Measurements from ENCODE around the gene KPNA6.

The KPNA6 gene

DNA sequence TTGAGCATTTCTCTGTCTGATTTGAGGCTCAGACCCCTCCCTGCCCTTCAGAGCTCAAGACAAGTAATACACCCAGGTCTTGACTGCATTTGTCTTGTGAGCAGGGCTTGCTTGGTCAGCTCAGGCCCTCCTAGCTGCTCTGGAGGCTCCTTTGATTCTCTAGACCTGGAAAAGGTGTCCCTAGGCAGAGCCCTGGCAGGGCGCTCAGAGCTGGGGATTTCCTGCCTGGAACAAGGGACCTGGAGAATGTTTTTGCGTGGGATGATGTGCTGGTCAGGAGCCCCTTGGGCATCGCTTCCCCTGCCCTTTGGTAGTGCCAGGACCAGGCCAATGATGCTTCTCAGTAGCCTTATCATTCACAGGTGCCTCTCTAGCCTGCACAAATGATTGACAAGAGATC is 87.7 kb downstream of the KPNA6 start:
- H3K9me3 Mint-ChIP-seq: no peaks in the 10 kb centered on the region
- ATAC-seq (replicated peaks) (no peak), DNase-seq (no peak)
- H3K27me3 Mint-ChIP-seq: no peaks in the 10 kb centered on the region
- H3K36me3 Mint-ChIP-seq (ENCODE audit: insufficient read depth): peaks cover 44% of the 10 kb centered on the region
- no peak overlapping the region for H3K27ac Mint-ChIP-seq
- H3K4me1 Mint-ChIP-seq (ENCODE audit: low read depth in 2 of 2): peaks cover 38 to 44% of the 10 kb centered on the region in 2 donors
- H3K4me3 Mint-ChIP-seq: peak overlapping the region; percentile 55 to 62

DNA sequence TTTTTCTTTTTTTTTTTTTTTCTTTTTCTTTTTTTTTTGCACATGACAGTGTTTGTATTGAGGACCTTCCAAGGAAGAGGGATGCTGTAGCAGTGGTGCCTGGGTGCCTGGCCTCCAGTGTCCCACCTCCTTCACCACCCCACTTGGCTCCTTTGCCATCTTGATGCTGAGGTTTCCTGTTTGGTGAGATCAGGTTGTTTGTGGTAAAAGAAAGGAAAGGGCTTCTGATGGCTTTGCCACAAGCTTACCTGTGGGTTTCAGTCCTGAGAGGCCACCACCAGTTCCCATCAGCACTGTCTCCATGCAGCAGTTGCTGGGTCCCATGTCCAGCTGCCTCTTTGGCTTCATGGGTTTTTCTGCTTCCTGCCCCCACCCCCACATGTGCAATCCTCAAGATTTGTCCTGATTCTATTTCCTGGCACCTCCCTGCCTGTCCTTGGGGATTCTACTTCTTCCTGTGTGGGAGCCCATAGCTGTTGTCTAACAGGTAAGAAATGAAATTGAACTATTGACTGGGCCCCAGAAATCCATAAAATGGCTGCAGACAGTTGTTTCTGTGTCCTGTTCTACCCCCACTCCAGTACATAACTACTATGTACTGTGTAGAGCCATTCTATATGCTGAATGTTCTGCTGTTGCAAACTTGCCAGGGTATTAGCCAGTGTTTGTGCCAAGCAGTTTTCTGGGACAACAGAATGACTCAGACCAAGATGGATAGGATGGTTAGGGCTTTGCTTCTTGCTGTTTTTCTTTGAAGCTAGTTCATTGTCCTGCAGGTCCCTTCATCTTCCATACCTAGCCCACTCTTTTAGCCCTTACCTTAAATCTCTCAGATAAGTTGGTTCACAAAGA is 88.3 kb downstream of the KPNA6 start:
- H3K27ac Mint-ChIP-seq: peak overlapping the region; percentile 81 to 94
- DNase-seq (peak in 1 of 3 experiments; percentile 11), ATAC-seq (replicated peaks) (peak; percentile 51)
- peak overlapping the region; percentile 55 to 62 for H3K4me3 Mint-ChIP-seq
- H3K4me1 Mint-ChIP-seq (ENCODE audit: low read depth in 2 of 2): peaks cover 38 to 46% of the 10 kb centered on the region in 2 donors
- no peaks in the 10 kb centered on the region for H3K27me3 Mint-ChIP-seq
- no peaks in the 10 kb centered on the region for H3K9me3 Mint-ChIP-seq
- peaks cover 41% of the 10 kb centered on the region for H3K36me3 Mint-ChIP-seq (ENCODE audit: insufficient read depth)

DNA sequence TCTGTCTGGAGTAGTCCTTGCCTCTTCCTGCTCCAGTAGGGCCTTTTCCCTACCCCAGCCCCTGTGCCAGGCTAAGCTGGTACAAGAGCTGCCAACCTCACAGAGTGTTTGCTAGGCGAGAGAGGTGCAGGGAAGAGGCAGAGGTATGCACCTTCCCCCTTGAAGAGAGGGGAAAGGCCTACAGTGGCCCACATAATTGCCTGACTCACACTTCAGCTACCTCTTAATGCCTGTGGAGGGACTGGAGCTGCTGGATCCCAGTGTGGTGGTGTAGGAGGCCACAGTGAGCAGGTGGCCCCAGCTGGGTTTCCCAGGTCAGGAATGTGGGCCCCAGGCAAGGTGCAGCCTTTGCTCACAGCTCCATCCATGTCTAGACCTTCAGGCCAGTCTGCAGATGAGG is 89.2 kb downstream of the KPNA6 start:
- H3K27ac Mint-ChIP-seq: peak overlapping the region in 1 of 2 donors; percentile 82
- H3K4me1 Mint-ChIP-seq (ENCODE audit: low read depth in 2 of 2): peaks cover 47 to 51% of the 10 kb centered on the region in 2 donors
- peaks cover 41% of the 10 kb centered on the region for H3K36me3 Mint-ChIP-seq (ENCODE audit: insufficient read depth)
- no peak overlapping the region for H3K4me3 Mint-ChIP-seq
- no peaks in the 10 kb centered on the region for H3K9me3 Mint-ChIP-seq
- ATAC-seq (replicated peaks) (no peak), DNase-seq (no peak)
- no peaks in the 10 kb centered on the region for H3K27me3 Mint-ChIP-seq

DNA sequence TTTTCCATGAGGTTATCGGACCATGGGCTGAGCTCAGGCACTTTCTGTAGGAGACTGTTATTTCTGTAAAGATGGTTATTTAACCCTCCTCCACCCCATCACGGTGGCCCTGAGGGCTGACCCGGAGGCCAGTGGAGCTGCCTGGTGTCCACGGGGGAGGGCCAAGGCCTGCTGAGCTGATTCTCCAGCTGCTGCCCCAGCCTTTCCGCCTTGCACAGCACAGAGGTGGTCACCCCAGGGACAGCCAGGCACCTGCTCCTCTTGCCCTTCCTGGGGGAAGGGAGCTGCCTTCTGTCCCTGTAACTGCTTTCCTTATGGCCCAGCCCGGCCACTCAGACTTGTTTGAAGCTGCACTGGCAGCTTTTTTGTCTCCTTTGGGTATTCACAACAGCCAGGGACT is 90.0 kb downstream of the KPNA6 start:
- no peak overlapping the region for H3K4me3 Mint-ChIP-seq
- no peaks in the 10 kb centered on the region for H3K27me3 Mint-ChIP-seq
- H3K9me3 Mint-ChIP-seq: no peaks in the 10 kb centered on the region
- H3K27ac Mint-ChIP-seq: peak overlapping the region in 1 of 2 donors; percentile 52
- ATAC-seq (replicated peaks) (no peak), DNase-seq (no peak)
- peaks cover 52 to 57% of the 10 kb centered on the region in 2 donors for H3K4me1 Mint-ChIP-seq (ENCODE audit: low read depth in 2 of 2)
- peaks cover 37% of the 10 kb centered on the region for H3K36me3 Mint-ChIP-seq (ENCODE audit: insufficient read depth)

DNA sequence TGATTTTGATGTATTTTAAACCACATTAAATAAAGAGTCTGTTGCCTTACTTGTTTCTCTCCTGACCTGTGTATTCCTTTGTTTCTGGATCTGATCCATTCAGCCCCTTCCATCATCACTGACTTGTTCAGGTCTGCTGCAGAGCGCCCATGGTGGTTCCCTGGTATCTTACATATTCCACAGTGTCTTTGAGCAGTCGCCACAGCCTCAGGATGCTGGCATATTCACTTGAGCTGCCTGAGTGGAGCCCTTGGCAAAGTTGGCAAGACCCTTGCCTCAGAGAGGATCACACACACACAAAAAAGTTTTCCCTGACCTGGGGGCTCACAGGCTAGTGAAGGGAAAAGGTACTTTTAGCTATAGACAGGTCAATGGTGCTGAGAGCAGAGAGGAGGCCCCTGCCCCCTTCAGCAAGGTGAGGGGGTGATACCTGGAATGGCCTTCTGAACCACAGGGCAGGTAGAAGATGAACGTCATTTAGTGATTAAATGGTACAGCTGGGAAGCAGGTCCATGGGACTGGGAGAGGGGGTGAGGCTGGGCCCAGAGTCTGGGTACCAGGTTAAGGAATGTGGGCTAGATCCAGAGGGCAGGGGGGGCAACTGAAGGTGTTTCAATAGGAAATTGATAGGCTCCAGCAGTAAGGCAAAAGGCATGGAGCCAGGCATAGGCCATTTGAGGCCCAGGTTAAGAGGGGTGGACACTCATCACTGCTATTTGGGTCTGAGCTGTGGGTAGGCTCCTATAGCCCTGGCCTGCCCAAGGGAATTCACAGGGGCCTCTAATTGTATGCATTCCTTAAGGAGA is 90.6 kb downstream of the KPNA6 start:
- Mint-ChIP-seq H3K27me3 (no peaks in the 10 kb centered on the region), H3K4me3 (peak overlapping the region in 1 of 2 donors; percentile 43), H3K9me3 (no peaks in the 10 kb centered on the region), H3K4me1 (ENCODE audit: low read depth in 2 of 2) (peaks cover 53 to 57% of the 10 kb centered on the region in 2 donors), H3K27ac (peak overlapping the region in 1 of 2 donors; percentile 52), H3K36me3 (ENCODE audit: insufficient read depth) (peaks cover 34% of the 10 kb centered on the region)
- ATAC-seq (replicated peaks): no peak
- no peak for DNase-seq

DNA sequence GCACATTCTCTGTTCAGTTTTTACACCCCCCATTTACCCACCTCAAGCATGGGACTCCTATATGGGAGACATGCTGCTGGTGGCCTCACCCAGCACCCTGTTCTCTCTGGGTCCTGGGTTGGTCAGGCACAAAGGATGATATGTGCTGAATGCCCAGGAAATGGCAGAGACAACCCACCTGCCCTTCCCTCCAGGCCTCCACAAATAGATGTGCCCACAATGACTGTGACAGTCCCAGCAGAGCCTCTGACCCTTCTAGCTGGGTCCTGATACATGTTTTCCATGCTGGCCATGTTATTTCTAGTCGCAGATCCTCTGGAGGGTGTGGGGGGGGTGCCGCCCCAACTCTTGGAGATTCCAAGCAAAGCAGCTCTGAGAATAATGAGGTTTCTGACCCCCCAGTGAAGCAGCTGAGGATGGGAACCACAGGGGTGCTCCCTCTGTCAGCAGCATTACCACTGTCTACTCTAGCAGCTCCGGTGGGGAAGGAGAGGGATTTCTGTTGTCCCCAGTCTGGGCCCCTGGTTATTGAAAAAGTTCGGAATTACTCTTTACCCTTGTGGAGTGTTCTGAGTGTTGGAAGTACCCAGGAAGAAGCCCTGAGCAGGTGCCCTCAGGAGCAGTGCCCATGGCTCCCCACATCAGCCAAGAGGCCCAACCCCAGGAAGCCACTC is 91.3 kb downstream of the KPNA6 start:
- Mint-ChIP-seq H3K4me1 (ENCODE audit: low read depth in 2 of 2) (peaks cover 55 to 60% of the 10 kb centered on the region in 2 donors), H3K4me3 (peak overlapping the region in 1 of 2 donors; percentile 14), H3K9me3 (no peaks in the 10 kb centered on the region), H3K27me3 (no peaks in the 10 kb centered on the region), H3K36me3 (ENCODE audit: insufficient read depth) (peaks cover 30% of the 10 kb centered on the region), H3K27ac (peak overlapping the region in 1 of 2 donors; percentile 94)
- ATAC-seq (replicated peaks): no peak
- DNase-seq: no peak

DNA sequence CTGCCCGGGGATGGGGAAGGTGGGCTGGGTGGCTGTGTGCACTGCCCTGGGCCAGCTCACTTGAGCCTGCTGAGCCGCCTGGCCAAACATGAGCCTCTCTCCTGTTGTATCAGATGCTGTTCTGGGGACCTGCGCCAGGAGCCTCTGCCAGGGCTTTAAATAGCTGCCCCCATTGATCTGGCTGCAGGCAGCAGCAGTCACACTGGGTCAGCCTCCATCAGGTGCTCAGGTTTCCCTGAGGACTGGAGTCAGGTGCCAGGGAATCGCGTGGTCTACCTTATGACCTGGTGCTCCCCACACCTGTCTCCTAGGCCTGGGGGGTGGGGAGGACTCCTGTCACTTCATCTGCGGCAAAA is 91.8 kb downstream of the KPNA6 start:
- Mint-ChIP-seq H3K4me1 (ENCODE audit: low read depth in 2 of 2) (peaks cover 57 to 60% of the 10 kb centered on the region in 2 donors), H3K4me3 (peak overlapping the region; percentile 92), H3K27ac (peak overlapping the region; percentile 94), H3K36me3 (ENCODE audit: insufficient read depth) (peaks cover 30% of the 10 kb centered on the region), H3K27me3 (no peaks in the 10 kb centered on the region), H3K9me3 (no peaks in the 10 kb centered on the region)
- DNase-seq: no peak
- ATAC-seq (replicated peaks): no peak

DNA sequence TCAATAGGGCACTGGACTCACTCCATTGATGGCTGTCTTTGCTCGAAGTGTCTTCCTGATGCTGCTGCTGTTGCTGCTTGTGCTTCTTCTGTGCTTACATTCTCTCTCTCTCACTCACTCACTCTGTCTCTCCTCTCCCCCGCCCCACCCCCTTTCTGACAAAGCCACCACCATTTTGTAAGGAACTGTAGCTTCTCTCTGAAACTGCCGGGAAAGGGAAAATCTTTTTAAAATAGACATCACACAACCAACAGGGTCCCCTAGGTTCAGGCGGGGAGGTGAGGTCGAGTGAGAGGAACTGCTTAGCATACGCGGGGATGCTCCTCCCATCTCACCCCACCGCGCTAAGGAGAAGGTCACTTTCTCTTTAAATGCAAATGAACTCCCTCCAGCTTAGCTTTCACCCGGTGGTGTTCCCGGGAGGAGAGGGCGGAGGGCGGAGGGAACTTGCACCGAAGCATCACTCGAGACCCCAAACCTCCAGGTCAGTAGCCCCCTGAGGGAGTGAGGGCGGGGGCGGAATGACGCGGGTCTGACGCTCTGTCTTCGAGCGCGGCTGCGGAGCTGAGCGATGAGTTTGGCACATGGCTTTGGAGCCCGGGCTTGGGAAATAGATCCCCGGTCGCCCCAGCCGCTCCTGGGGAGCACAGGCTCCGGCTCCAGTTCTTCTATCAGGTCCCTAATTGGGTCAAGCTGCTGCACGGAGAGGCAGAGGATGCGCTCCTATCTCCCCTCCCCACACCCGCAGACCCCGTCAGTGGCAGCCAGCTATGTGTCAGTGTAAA is 92.6 kb downstream of the KPNA6 start, which contains the start of gene CCDC28B:
Gene CCDC28B (plus strand): TSS at position 370 of the 785 bp plus-strand sequence. CDS start 1,341 bp downstream, outside the sequence.
- H3K4me3 Mint-ChIP-seq: peak within 1 kb of the TSS; percentile 92
- ATAC-seq (replicated peaks) (peak; percentile 32), DNase-seq (peak; percentile 23 to 52 (median 35))
- H3K4me1 Mint-ChIP-seq (ENCODE audit: low read depth in 2 of 2): peaks cover 56 to 61% of the 10 kb centered on the region in 2 donors
- H3K36me3 Mint-ChIP-seq (ENCODE audit: insufficient read depth): peaks cover 27% of the 10 kb centered on the region
- H3K27me3 Mint-ChIP-seq: no peaks in the 10 kb centered on the region
- H3K9me3 Mint-ChIP-seq: no peaks in the 10 kb centered on the region
- peak within 1 kb of the TSS; percentile 94 for H3K27ac Mint-ChIP-seq

DNA sequence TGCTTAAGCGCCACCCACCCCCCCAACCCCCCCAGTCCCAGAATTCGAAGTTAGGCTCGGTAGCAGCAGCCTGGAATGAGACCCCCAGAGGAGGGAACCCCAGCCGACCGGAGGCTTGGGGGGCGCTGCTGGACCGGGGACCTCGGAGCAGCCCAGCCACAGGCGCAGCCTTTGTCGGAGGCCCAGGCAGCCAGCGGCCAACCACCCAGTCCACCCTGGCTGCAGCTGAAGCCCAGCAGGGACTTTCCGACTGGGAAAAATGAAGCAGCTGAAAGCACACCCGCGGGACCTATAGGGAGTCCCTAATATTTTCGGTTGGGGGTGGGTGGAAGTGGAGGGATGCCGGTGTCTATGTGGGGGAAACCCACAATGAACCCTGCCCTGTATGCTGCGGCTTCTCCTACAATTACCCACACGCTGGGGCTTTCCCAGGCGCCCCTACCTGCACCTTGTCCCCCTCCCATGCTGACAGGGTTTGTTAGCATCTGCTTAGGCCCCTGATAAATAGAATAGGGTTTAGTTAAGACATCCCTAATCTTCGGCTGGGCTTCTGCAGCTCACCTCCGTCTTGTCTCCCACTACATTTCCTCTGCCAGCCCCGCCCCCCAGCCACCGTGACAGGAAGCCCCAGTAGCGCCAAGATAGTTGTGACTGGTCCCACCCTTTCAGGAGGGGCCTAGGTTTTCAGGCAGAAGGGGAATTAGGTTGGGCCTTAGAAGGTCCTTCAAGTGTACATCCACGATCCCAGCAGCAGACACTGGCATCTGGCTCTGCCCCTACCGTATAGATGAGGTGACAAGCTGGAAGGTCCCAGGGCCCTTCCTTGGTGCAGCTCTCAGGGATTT is 93.4 kb downstream of the KPNA6 start:
- Mint-ChIP-seq H3K27ac (peak overlapping the region; percentile 94), H3K9me3 (no peaks in the 10 kb centered on the region), H3K27me3 (no peaks in the 10 kb centered on the region), H3K4me1 (ENCODE audit: low read depth in 2 of 2) (peaks cover 55 to 57% of the 10 kb centered on the region in 2 donors), H3K36me3 (ENCODE audit: insufficient read depth) (peaks cover 23% of the 10 kb centered on the region), H3K4me3 (peak overlapping the region; percentile 92)
- ATAC-seq (replicated peaks) (peak; percentile 76), DNase-seq (peak; percentile 63 to 77 (median 74))

DNA sequence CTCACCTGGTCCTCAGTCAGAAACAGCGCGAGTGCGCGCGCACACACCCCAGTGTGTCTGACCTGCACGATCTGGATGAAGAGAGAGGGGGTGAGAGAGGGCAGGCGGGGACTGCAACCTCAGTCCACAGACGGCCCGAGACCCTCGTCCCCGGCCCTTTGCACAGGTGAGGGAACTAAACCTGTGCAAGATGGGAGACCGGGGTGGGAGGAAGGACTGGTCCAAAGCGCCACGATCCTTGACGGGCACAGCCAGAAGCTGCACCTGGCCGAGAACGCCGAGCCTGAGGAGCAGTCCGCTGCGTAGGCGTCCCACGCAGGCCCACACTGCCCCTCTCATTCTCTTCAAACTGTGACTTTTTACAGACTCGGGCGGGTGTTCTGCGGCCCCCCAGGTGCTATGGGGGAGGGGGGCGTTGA is 97.1 kb downstream of the KPNA6 start:
- Mint-ChIP-seq H3K9me3 (no peaks in the 10 kb centered on the region), H3K27me3 (no peaks in the 10 kb centered on the region), H3K36me3 (ENCODE audit: insufficient read depth) (peaks cover 22% of the 10 kb centered on the region), H3K27ac (peak overlapping the region; percentile 91 to 94), H3K4me1 (ENCODE audit: low read depth in 2 of 2) (peaks cover 35 to 40% of the 10 kb centered on the region in 2 donors), H3K4me3 (peak overlapping the region; percentile 84 to 88)
- DNase-seq (no peak), ATAC-seq (replicated peaks) (no peak)

DNA sequence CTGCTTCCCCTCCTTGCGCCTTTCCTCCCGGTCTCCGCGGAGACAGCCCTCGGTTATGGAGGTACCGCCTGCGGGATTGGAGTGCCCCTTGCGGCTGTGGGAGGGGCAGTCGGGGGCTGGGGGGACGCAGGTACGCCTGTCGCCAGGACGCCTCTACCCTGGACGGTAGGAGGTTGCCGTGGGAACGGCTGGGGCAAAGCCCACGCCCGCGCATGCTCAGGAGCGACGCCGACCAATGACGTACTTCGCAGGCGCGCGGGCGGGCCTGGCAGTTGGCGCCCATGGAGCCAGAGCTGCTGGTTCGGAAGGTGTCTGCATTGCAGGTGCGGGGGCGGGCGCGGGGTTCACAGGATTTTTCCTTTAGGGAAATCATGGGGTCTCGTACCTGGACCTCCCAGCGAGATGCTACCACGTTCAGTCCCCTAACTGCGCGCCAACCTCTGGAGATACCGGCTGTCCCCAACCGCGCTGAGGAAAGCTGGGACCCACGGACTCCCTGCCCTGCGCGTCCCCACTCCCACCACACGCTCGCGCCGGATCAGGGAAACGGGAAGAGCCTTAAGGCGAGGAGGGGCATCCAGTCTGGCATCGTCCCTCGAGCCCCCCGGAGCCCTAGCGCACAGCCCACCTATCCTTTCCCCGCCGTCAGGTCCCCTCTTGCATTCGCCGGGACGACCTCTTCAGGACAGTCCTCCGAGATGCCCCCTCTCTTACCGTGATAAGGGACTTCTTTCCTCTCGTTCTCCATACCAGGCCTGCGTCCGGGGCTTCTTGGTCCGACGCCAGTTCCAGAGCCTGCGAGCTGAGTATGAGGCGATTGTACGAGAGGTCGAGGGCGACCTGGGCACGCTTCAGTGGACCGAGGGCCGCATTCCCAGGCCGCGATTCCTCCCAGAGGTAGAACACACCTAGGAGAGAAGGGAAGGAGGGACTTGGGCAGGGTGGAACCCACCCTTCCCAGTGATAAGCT is 97.8 kb downstream of the KPNA6 start, which contains the start of gene IQCC:
Gene IQCC (plus strand): TSS at position 271 of the 970 bp plus-strand sequence. CDS start 11 bp downstream, at position 282.
- Mint-ChIP-seq H3K4me1 (ENCODE audit: low read depth in 2 of 2) (peaks cover 28 to 34% of the 10 kb centered on the region in 2 donors), H3K4me3 (peak within 1 kb of the TSS; percentile 84 to 88), H3K36me3 (ENCODE audit: insufficient read depth) (peaks cover 18% of the 10 kb centered on the region), H3K27ac (peak within 1 kb of the TSS; percentile 91 to 94), H3K9me3 (no peaks in the 10 kb centered on the region), H3K27me3 (no peaks in the 10 kb centered on the region)
- DNase-seq: peak; percentile 78 to 84 (median 79)
- ATAC-seq (replicated peaks): peak; percentile 67
